Uterus (tissue), 4 donors: ENCODE results near the gene KCNQ2. TPM values are rescaled to one million over a fixed set of nuclear protein-coding genes. Genes with fewer than 3 reads are reported as not detected.

ENCODE experiments used
- DNase-seq, 2 donors: peaks; one replicate each; pipeline ENCODE4 v3.0.0-alpha.2; 2019 to 2020
- H3K27ac ChIP-seq, 2 donors: fragments of 200-600 bp; sonication (generic); 1 replicate in 1 of 2; 2 replicates in 1 of 2; pipeline ENCODE4 v1.5.1; 2016 to 2018
- H3K27me3 ChIP-seq, 2 donors: fragments of 200-600 bp; sonication (generic); one replicate each; pipeline ENCODE4 v1.5.1; 2018 to 2019; ENCODE audit warnings: control low read depth in 1 of 2
- H3K36me3 ChIP-seq, 2 donors: fragments of 200-600 bp; sonication (generic); one replicate each; pipeline ENCODE4 v1.5.1; 2019; ENCODE audit warnings: control low read depth in 1 of 2
- H3K4me1 ChIP-seq, 2 donors: fragments of 200-600 bp; sonication (generic); one replicate each; pipeline ENCODE4 v1.5.1; 2018 to 2019; ENCODE audit warnings: control low read depth in 1 of 2
- H3K4me3 ChIP-seq, 2 donors: fragments of 200-600 bp; sonication (generic); 1 replicate in 1 of 2; 2 replicates in 1 of 2; pipeline ENCODE4 v1.5.1; 2018 to 2019; ENCODE audit warnings: mild to moderate bottlenecking in 1 of 2
- H3K9me3 ChIP-seq, 2 donors: fragments of 200-600 bp; sonication (generic); one replicate each; pipeline ENCODE4 v1.5.1; 2019; ENCODE audit warnings: control low read depth in 1 of 2
- POLR2A ChIP-seq, 2 donors: fragments of 450-650 bp; IDR thresholded peaks; one replicate each; pipeline ENCODE4 v1.6.1; 2016; ENCODE audit warnings: antibody characterized with exemption in 2 of 2, mild to moderate bottlenecking in 1 of 2, moderate library complexity in 1 of 2
- intact Hi-C: fragments of 100-400 bp; cut with DNase I; formaldehyde crosslinking; loops from one replicate; pipeline ENCODE4 v1.15.1; 2023; ENCODE audit warnings: low total_unique reads
- total RNA-seq, 4 donors: library from RNA; depleted of rRNA in 3 of 4; stranded (reverse); fragments of >200 nt in 3 of 4; gene quantifications; one replicate each; pipeline versions ENCODE4 v1.1.0 to v1.2.4, GENCODE V29; 2014 to 2023
- TF ChIP-seq, protein P1 (sequence below), 4 experiments: fragments of 200-600 bp in 2 of 4; fragments of 450-650 bp in 2 of 4; sonication (generic) in 2 of 4; IDR thresholded peaks; one replicate each; pipeline ENCODE4 v1.5.1; 2016 to 2019; ENCODE audit warnings: antibody characterized with exemption in 4 of 4, mild to moderate bottlenecking in 2 of 4, moderate library complexity in 1 of 4
- donor health status: DM: yes; HTN: yes; CAD: no.

The KCNQ2 gene
- total RNA-seq, 4 donors from 2014 or later = 1.2 to 4.9 TPM; not detected in 2

DNA sequence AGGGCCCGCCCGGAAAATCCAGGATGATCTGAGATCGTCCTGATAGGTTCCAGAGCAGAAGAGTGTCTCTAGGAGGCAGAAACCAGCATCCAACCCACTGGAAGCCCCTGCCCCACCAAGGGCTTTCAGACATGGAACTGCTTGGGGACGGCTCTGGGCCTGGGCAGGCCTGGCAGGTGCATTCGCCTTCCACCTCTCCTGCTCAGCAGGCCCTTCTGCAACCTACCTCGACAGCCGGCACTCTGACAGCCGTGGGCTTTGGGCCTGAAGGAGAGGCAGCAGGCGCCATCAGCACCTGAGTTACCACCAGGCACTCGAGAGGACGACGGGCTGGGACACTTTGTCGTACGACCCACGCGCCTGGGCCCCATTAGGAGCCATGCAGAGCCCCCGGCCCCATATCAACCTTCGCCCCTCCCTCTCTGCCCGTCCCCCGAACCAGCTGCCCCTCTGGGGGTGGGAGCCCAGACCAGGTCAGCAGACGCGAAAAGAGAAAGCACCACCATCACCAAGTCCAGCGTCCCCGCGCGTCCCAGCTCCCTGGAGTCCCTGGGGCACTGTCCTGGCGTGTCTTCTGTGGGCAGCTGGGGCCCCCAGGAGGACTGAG, 44.6 kb downstream of the KCNQ2 start:
- intact Hi-C loops = no loop called here
- Histone ChIP-seq H3K4me1 (no peaks in the 10 kb centered on the region), H3K36me3 (no peaks in the 10 kb centered on the region), H3K27me3 (no peaks in the 10 kb centered on the region), H3K4me3 (no peak overlapping the region), H3K9me3 (no peaks in the 10 kb centered on the region), H3K27ac (no peak overlapping the region)
- TF ChIP-seq, protein P1, sequence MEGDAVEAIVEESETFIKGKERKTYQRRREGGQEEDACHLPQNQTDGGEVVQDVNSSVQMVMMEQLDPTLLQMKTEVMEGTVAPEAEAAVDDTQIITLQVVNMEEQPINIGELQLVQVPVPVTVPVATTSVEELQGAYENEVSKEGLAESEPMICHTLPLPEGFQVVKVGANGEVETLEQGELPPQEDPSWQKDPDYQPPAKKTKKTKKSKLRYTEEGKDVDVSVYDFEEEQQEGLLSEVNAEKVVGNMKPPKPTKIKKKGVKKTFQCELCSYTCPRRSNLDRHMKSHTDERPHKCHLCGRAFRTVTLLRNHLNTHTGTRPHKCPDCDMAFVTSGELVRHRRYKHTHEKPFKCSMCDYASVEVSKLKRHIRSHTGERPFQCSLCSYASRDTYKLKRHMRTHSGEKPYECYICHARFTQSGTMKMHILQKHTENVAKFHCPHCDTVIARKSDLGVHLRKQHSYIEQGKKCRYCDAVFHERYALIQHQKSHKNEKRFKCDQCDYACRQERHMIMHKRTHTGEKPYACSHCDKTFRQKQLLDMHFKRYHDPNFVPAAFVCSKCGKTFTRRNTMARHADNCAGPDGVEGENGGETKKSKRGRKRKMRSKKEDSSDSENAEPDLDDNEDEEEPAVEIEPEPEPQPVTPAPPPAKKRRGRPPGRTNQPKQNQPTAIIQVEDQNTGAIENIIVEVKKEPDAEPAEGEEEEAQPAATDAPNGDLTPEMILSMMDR (IDR thresholded peaks at IDR 0.05) = no peak
- TF ChIP-seq POLR2A (IDR thresholded peaks at IDR 0.05) = no peak
- no peak for DNase-seq

DNA sequence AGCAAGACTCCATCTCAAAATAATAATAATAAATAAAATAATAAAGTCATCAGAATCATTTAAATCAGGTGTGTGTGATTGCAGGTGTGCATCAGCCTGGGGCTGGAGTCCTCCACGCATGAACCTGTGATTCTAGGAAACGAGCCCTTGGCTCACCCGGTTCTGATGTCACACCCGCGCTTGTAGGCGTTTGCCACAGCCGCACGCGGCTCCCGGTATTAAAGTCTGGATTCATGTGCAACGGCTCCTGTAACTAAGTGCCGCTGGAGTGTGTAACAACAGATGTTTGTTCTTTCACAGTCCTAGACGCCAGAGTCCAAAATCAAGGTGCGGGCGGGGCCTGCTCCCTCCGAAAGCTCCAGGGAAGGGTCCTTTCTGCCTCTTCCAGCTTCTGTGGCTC, 45.2 kb downstream of the KCNQ2 start:
- intact Hi-C loops = no loop called here
- no peak for TF ChIP-seq POLR2A (IDR thresholded peaks at IDR 0.05)
- TF ChIP-seq, protein P1 (IDR thresholded peaks at IDR 0.05) = no peak
- no peak for DNase-seq
- Histone ChIP-seq H3K27me3 (no peaks in the 10 kb centered on the region), H3K27ac (no peak overlapping the region), H3K36me3 (no peaks in the 10 kb centered on the region), H3K4me3 (no peak overlapping the region), H3K9me3 (no peaks in the 10 kb centered on the region), H3K4me1 (no peaks in the 10 kb centered on the region)

DNA sequence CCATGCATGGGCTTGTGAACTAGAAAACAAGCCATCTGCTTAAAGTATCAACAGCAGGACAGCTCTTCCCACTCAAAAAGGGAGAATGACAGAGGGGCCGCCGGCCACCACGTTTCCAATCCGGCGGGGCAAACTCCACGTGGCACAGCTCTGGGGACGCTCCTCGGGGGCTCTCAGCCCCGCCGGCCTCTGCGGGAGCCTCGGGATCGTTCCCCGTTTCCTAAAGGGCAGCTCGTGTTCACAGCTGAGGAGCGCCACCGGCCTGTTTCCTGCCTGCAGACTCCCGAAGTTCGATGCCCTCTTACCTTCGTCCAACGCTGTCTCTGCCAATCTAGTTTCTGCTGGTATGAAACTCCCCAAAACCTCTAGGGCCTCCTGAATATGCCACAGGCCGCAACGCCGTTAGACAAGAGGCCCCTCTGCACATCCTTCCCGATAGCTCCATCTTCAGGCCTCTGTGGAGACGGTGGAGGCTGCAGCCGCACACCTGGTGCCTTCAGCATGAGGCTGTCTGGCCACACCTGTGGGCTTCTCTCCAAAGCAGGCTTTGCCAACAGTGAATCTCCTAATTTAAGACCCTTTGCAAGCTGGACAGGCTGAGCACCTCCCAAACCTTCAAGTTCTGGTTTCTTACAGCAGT, 46.5 kb downstream of the KCNQ2 start:
- H3K9me3 ChIP-seq = no peaks in the 10 kb centered on the region
- no peak overlapping the region for H3K27ac ChIP-seq
- intact Hi-C loops = no loop called here
- H3K4me3 ChIP-seq = no peak overlapping the region
- H3K4me1 ChIP-seq = no peaks in the 10 kb centered on the region
- TF ChIP-seq, protein P1 (IDR thresholded peaks at IDR 0.05) = no peak
- TF ChIP-seq POLR2A (IDR thresholded peaks at IDR 0.05) = no peak
- DNase-seq = no peak
- H3K36me3 ChIP-seq = no peaks in the 10 kb centered on the region
- no peaks in the 10 kb centered on the region for H3K27me3 ChIP-seq

DNA sequence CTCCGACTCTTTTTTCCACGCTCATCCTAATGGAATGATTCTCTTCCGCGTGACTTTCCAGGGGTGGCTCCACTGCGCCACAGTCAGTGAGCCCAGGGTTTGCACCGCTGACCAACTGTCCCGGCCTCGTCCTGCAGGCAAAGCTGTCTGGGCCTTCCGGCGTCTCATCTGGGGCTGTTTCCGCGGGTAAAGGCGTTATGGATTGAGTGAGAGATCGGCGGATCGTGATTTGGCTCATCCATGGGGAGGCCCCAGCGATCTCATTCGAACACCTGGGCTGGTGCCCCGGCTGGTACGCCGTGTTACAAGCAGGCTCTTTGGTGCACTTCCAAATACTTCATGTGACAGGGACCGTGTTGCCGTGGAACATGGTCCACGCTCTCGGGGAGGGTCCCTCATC, 47.8 kb downstream of the KCNQ2 start:
- Histone ChIP-seq H3K27ac (no peak overlapping the region), H3K27me3 (no peaks in the 10 kb centered on the region), H3K4me3 (no peak overlapping the region), H3K9me3 (no peaks in the 10 kb centered on the region), H3K4me1 (no peaks in the 10 kb centered on the region), H3K36me3 (no peaks in the 10 kb centered on the region)
- no peak for TF ChIP-seq POLR2A (IDR thresholded peaks at IDR 0.05)
- TF ChIP-seq, protein P1 (IDR thresholded peaks at IDR 0.05) = no peak
- intact Hi-C loops = no loop called here
- DNase-seq = no peak

DNA sequence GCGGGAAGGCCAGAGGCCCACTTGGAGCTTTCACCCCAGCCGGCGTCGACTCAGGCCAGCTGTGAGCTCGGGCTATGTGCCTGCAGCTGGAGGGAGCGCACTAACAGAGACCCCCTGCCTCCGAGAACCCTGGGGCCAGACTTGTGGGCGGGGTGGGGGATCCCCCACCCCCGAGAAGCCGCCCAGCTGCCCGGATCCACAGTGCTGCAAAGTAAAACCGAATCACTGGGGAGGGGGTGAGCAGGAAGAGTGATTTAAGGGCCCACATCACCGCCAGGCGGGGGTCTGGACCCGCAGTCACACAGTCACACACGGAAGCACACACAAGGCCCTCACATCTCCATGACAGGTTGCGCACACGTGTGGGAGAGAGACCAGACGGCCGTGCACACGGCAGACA, 48.7 kb downstream of the KCNQ2 start:
- H3K4me3 ChIP-seq = no peak overlapping the region
- H3K27me3 ChIP-seq = no peaks in the 10 kb centered on the region
- TF ChIP-seq, protein P1 (IDR thresholded peaks at IDR 0.05) = no peak
- TF ChIP-seq POLR2A (IDR thresholded peaks at IDR 0.05) = no peak
- no peak overlapping the region for H3K27ac ChIP-seq
- no peak for DNase-seq
- H3K9me3 ChIP-seq = no peaks in the 10 kb centered on the region
- intact Hi-C loops = no loop called here
- H3K4me1 ChIP-seq = no peaks in the 10 kb centered on the region
- no peaks in the 10 kb centered on the region for H3K36me3 ChIP-seq
